Measurements from ENCODE around the gene ZFYVE28. TPM values are rescaled to one million over a fixed set of nuclear protein-coding genes. Genes with fewer than 3 reads are reported as not detected.

Gene ZFYVE28
- total and polyA plus RNA-seq, 10 of the 15 experiments (the other 5 are each of a cell fraction or from before 2014, with no cell fraction given), result 0.06 to 1.9 (median 0.22) TPM; not detected in 1

GRCh38 chr4:2359591-2360395 is 58.7 kb downstream of the ZFYVE28 start (continued):
- TF ChIP-seq CEBPZ (IDR thresholded peaks at IDR 0.05; ENCODE audit: low read depth, low read length) (no peak), ZNF592 (IDR thresholded peaks at IDR 0.05) (no peak), YY1 (IDR thresholded peaks at IDR 0.05; ENCODE audit: low read depth, low read length) (no peak), NFIC (IDR thresholded peaks at IDR 0.05; ENCODE audit: low read depth, low read length) (no peak), POLR2AphosphoS5 (IDR thresholded peaks at IDR 0.05; ENCODE audit: low read length) (no peak), NR2C1 (IDR thresholded peaks at IDR 0.05) (no peak)

All from GM12878 (cell line).